NCI-H2107 treated with DMSO at 0.1 percent for 48 hours (cell line): ENCODE data around the gene NSMCE1.
A peak's percentile ranks its signal among the peaks of the same experiment; 100 is the strongest.

Experiments
- DNase-seq: peaks from one replicate; lab custom pipeline; 2025; ENCODE audit not compliant: unreplicated experiment; lab: John Stamatoyannopoulos, UW

NSMCE1 gene

GRCh38 chr16:27199235-27199586 lies 69.4 kb downstream of the NSMCE1 start:
- DNase-seq, result no peak

- DNase-seq, result no peak
Observed at GRCh38 chr16:27198451-27199234, 69.9 kb downstream of the NSMCE1 start.

- no peak for DNase-seq
Observed at GRCh38 chr16:27197004-27197403, 71.6 kb downstream of the NSMCE1 start.

GRCh38 chr16:27195941-27196595 lies 72.5 kb downstream of the NSMCE1 start:
- no peak for DNase-seq

DNA sequence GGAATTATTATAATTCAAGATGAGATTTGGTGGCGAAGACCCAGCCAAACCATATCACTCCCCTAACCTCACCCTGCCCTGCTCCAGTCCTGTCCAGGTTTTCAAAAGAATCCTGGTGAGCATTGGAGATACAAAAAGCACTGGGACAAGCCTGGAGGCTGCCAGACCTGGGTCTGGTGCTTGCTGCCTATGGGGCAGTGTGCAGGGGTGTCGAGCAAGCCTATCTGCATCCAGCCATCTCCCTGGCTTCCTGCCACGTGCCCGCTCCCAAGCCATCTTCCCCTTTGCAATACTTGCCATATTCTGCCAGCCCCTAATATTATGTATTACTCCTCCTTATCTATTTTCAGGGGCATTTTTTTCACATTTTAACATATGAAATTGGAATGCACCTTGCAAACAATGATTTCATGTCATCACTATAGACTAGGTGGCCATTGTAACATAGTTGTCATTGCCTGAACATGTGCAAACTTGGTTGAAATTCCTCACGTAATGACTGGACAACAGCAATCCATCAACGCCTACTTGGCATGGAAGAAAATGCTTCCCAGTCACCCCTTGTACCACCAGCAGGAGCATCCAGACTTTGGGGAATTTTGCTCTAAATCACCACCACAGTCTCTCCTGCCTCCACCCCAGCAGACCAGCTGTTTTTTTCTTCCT lies 73.4 kb downstream of the NSMCE1 start:
- no peak for DNase-seq

GRCh38 chr16:27193300-27193990 lies 75.1 kb downstream of the NSMCE1 start:
- no peak for DNase-seq

GRCh38 chr16:27191352-27191924 lies 77.1 kb downstream of the NSMCE1 start:
- DNase-seq, result no peak

GRCh38 chr16:27190316-27190871 lies 78.2 kb downstream of the NSMCE1 start:
- no peak for DNase-seq

GRCh38 chr16:27189335-27189972 lies 79.1 kb downstream of the NSMCE1 start:
- peak; percentile 18 for DNase-seq

DNA sequence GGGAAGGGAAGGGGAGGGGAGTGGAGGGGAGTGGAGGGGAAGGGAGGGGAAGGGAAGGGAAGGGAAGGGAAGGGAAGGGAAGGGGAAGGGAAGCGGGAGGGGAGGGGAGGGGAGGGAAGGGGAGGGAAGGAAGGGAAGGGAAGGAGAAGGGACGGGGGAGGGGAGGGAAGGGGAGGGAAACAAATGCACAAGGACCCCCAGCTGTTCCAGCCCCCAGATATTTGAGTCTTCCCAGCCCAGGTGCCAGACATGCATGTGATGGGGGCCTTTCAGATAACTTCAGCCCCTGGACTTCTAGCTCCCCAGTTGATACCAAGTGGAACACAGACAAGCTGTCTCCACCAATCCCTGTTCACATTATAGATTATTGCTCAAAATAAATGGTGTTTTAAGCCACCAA lies 79.9 kb downstream of the NSMCE1 start:
- no peak for DNase-seq

- DNase-seq, result no peak
Observed at GRCh38 chr16:27185776-27186130, 82.8 kb downstream of the NSMCE1 start.

- DNase-seq, result no peak
Observed at GRCh38 chr16:27182906-27183405, 85.6 kb downstream of the NSMCE1 start.

DNA sequence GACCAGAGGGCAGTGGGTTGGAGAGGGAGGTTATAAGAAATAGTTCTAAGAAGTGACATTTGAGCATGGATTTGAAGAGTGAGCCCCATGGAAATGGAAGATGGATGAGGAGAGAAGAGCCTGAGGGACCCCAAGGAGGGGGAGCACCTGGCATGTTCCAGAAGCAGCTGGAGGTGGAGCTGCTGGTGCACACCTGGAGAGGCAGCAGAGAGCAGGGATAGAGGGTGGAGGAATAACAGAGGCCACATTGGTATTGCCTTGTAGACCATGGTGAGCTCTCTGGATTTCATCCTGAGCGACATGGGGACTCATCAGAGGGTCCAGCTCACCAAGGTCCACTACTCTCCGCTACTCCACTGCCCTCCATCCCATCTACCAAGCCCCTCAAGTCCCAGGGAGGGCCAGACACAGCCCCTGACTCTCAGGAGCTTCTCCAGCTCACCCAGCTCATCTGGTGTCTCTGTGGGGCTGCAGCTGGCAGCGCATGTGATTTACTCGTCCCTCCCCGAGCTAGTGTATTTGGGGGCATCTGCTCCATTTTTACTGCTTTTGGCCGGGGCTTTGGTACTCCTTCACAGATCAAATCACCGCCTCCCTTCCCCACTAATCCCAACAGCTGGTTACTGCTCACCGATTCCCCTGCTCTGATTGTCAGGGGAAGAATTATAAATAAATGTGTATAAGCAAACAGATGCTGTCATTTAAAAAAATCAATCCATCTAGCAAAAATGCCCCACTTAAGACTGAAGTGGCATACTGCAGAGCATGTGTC lies 87.4 kb downstream of the NSMCE1 start:
- DNase-seq, result no peak

DNA sequence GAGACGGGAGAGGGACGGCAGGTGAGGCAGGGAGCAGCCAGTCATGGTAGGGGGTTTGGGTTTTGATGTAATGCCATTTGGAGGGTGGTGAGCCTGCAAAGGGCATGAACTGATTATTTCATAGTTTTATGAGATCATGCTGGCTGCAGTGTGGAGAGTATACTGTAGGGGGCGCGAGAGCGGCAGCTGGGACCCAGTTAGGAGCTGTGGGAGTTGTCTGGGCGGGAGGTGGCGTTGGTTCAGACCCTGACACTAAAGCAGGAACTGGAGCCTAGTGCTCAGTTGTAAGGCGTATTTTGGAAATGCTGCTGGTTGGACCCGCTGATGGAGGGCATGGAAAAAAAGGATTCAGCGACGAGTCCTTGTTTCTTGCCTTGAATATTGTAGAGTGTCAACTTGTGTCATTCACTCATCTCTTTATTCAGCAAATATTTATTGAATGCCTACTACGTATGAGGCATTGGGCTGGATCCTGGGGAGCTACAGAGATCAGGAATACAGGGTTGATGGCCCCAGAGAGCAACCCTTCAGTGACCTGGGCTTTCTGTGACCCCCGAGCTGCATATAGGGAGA lies 89.0 kb downstream of the NSMCE1 start:
- DNase-seq, result no peak

DNA sequence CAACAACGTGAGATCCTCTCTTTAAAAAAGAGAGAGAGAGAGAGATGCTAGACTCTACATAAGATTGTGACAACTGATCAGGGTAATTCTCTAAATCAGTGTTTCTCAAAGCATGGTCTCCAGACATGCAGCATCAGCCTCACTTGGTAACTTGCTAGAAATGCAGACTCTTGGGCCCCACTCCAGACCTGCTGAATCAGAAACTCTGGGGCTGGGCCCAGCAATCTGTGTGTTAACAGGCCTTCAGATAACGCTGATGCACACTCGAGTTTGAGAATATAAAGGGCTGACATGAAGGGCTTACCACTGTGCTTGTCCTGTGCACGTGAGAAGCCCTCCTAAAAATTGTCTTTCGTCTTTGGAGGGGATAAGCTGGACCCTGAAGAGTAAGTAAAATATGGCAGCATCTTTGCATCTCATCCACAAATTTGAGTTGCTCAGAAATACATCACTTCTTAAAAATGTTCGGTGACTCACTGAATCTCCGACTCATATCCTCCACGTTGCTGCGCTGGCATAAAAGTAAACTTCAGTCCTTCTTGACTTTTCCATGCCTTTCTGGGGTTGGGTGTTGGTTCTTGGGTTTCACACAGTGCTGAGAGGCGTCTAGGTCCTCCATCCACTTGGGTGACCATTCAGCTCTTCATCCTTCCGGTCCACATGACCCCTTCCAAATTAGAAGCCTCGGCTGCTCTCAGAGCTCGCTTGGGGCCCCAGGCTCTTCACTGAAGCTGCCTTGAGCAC lies 91.4 kb downstream of the NSMCE1 start:
- DNase-seq, result no peak

DNA sequence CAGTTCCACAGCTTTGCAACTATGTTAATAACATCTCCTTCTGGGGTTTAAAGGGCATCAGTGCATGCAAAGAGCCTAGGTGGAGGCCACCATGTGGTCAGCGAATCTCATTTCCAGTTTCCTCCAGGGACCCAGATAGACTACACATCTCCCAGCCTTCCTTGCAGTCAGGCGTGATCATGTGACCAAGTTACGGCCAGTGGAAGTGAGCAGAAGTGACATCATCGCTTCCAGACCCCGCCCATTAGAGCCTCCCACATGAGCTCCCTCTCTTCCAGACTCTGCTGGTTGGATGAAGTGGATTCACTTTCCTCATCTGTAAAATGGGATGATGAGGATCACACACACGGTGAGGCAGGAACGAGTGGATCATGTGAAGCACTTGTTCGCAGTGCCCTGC lies 92.7 kb downstream of the NSMCE1 start:
- DNase-seq, result no peak
